Activated naive CD8-positive, alpha-beta T cell (primary cell): ENCODE measurements around the gene CD160.
"Not testable (repeated sequence)": the region's sequence is repeated elsewhere in the genome, so short reads cannot be mapped to it uniquely, and the experiment has no call there.

Experiments
- H3K27ac Mint-ChIP-seq: one replicate; pipeline ENCODE4 v1.8.0; 2021; ENCODE audit warnings: mixed read lengths
- H3K27me3 Mint-ChIP-seq: one replicate; pipeline ENCODE4 v1.8.0; 2021; ENCODE audit warnings: mixed read lengths
- H3K36me3 Mint-ChIP-seq: one replicate; pipeline ENCODE4 v1.8.0; 2021; ENCODE audit warnings: mixed read lengths
- H3K4me1 Mint-ChIP-seq: one replicate; pipeline ENCODE4 v1.8.0; 2021; ENCODE audit warnings: low read depth, mixed read lengths
- H3K4me3 Mint-ChIP-seq: one replicate; pipeline ENCODE4 v1.8.0; 2021; ENCODE audit warnings: mild to moderate bottlenecking, mixed read lengths
- H3K9me3 Mint-ChIP-seq: one replicate; pipeline ENCODE4 v1.8.0; 2021; ENCODE audit warnings: low read depth, mixed read lengths

Gene CD160

GRCh38 chr1:145761498-145761897 lies 42.2 kb downstream of the CD160 start:
- not testable (repeated sequence) for H3K4me3 Mint-ChIP-seq, H3K9me3 Mint-ChIP-seq, H3K27ac Mint-ChIP-seq, H3K4me1 Mint-ChIP-seq, H3K27me3 Mint-ChIP-seq
- H3K36me3 Mint-ChIP-seq, result peaks cover 11% of the 10 kb centered on the region

DNA sequence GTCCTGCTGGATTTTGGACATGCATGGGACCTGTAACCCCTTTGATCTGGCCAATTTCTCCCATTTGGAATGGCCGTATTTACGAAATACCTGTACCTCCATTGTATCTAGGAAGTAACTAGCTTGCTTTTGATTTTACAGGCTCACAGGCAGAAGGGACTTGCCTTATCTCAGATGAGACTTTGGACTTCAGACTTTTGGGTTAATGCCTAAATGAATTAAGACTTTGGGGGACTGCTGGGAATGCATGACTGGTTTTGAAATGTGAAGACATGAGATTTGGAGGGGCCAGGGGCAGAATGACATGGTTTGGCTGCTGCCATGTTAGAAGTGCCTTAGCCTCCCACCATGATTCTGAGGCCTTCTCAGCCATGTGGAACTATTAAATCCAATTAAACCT lies 42.7 kb downstream of the CD160 start:
- H3K27ac Mint-ChIP-seq, H3K27me3 Mint-ChIP-seq, H3K9me3 Mint-ChIP-seq, H3K4me3 Mint-ChIP-seq, H3K4me1 Mint-ChIP-seq: not testable (repeated sequence)
- peaks cover 11% of the 10 kb centered on the region for H3K36me3 Mint-ChIP-seq

- not testable (repeated sequence) for H3K4me3 Mint-ChIP-seq, H3K27ac Mint-ChIP-seq, H3K27me3 Mint-ChIP-seq, H3K4me1 Mint-ChIP-seq, H3K9me3 Mint-ChIP-seq
- H3K36me3 Mint-ChIP-seq, result peaks cover 11% of the 10 kb centered on the region
Measured at GRCh38 chr1:145764231-145764940, 45.1 kb downstream of the CD160 start.

DNA sequence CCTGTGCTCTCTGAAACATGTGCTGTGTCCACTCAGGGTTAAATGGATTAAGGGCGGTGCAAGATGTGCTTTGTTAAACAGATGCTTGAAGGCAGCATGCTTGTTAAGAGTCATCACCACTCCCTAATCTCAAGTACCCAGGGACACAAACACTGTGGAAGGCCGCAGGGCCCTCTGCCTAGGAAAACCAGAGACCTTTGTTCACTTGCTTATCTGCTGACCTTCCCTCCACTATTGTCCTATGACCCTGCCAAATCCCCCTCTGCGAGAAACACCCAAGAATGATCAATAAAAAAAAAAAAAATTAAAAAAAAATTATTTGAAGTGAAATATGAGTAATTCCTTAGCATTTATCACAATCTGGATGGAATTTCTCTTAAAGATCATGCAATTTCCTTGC lies 45.8 kb downstream of the CD160 start:
- H3K9me3 Mint-ChIP-seq, H3K27ac Mint-ChIP-seq, H3K4me3 Mint-ChIP-seq, H3K27me3 Mint-ChIP-seq, H3K4me1 Mint-ChIP-seq: not testable (repeated sequence)
- H3K36me3 Mint-ChIP-seq, result peaks cover 11% of the 10 kb centered on the region

GRCh38 chr1:145765585-145766360 lies 46.5 kb downstream of the CD160 start:
- H3K9me3 Mint-ChIP-seq, H3K4me3 Mint-ChIP-seq, H3K27me3 Mint-ChIP-seq, H3K27ac Mint-ChIP-seq, H3K36me3 Mint-ChIP-seq, H3K4me1 Mint-ChIP-seq: not testable (repeated sequence)

DNA sequence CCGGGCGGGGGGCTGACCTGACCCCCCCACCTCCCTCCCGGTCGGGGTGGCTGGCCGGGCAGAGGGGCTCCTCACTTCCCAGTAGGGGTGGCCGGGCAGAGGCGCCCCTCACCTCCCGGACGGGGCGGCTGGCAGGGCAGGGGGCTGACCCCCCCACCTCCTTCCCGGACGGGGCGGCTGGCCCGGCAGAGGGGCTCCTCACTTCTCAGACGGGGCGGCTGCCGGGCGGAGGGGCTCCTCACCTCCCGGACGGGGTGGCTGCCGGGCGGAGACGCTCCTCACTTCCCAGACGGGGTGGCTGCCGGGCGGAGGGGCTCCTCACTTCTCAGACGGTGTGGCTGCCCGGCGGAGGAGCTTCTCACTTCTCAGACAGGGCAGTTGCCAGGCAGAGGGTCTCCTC lies 47.6 kb downstream of the CD160 start:
- H3K4me1 Mint-ChIP-seq, H3K27ac Mint-ChIP-seq, H3K27me3 Mint-ChIP-seq, H3K9me3 Mint-ChIP-seq, H3K4me3 Mint-ChIP-seq: not testable (repeated sequence)
- H3K36me3 Mint-ChIP-seq, result peaks cover 14% of the 10 kb centered on the region

GRCh38 chr1:145768004-145768403 lies 48.7 kb downstream of the CD160 start:
- not testable (repeated sequence) for H3K4me1 Mint-ChIP-seq, H3K27me3 Mint-ChIP-seq, H3K4me3 Mint-ChIP-seq, H3K27ac Mint-ChIP-seq, H3K9me3 Mint-ChIP-seq, H3K36me3 Mint-ChIP-seq

- H3K36me3 Mint-ChIP-seq, result peaks cover 10% of the 10 kb centered on the region
- H3K4me1 Mint-ChIP-seq, result peaks cover 4% of the 10 kb centered on the region
- H3K27ac Mint-ChIP-seq, result peak overlapping the region; percentile 58
- no peaks in the 10 kb centered on the region for H3K9me3 Mint-ChIP-seq
- no peak overlapping the region for H3K4me3 Mint-ChIP-seq
- no peaks in the 10 kb centered on the region for H3K27me3 Mint-ChIP-seq
Measured at GRCh38 chr1:145771056-145771455, 51.8 kb downstream of the CD160 start.

GRCh38 chr1:145773423-145773822 lies 54.1 kb downstream of the CD160 start:
- Mint-ChIP-seq H3K27me3 (no peaks in the 10 kb centered on the region), H3K4me3 (no peak overlapping the region), H3K4me1 (peaks cover 6% of the 10 kb centered on the region), H3K36me3 (peaks cover 11% of the 10 kb centered on the region), H3K9me3 (no peaks in the 10 kb centered on the region), H3K27ac (peak overlapping the region; percentile 78)

- Mint-ChIP-seq H3K4me1 (peaks cover 10% of the 10 kb centered on the region), H3K27me3 (no peaks in the 10 kb centered on the region), H3K36me3 (peaks cover 9% of the 10 kb centered on the region), H3K4me3 (no peak overlapping the region), H3K27ac (no peak overlapping the region), H3K9me3 (no peaks in the 10 kb centered on the region)
Measured at GRCh38 chr1:145777357-145778145, 58.3 kb downstream of the CD160 start.

DNA sequence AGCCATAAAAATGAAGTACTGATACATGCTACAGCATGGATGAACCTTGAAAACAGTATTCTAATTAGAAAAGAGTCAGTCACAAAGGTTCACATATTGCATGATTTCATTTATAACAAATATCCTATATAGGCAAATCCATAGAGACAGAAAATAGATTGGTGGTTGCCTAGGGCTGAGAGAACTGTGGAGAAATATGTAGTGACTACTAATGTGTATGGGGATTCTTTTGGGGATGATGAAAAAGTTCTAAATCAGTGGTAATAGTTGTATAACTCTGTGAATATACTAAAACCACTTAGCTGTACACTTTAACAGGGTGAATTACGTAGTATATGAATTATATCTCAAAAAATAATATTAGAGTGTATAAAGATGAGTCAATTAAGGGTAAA lies 58.8 kb downstream of the CD160 start:
- H3K36me3 Mint-ChIP-seq, result peaks cover 9% of the 10 kb centered on the region
- no peak overlapping the region for H3K27ac Mint-ChIP-seq
- H3K4me3 Mint-ChIP-seq, result no peak overlapping the region
- H3K9me3 Mint-ChIP-seq, result no peaks in the 10 kb centered on the region
- peaks cover 11% of the 10 kb centered on the region for H3K4me1 Mint-ChIP-seq
- H3K27me3 Mint-ChIP-seq, result no peaks in the 10 kb centered on the region

DNA sequence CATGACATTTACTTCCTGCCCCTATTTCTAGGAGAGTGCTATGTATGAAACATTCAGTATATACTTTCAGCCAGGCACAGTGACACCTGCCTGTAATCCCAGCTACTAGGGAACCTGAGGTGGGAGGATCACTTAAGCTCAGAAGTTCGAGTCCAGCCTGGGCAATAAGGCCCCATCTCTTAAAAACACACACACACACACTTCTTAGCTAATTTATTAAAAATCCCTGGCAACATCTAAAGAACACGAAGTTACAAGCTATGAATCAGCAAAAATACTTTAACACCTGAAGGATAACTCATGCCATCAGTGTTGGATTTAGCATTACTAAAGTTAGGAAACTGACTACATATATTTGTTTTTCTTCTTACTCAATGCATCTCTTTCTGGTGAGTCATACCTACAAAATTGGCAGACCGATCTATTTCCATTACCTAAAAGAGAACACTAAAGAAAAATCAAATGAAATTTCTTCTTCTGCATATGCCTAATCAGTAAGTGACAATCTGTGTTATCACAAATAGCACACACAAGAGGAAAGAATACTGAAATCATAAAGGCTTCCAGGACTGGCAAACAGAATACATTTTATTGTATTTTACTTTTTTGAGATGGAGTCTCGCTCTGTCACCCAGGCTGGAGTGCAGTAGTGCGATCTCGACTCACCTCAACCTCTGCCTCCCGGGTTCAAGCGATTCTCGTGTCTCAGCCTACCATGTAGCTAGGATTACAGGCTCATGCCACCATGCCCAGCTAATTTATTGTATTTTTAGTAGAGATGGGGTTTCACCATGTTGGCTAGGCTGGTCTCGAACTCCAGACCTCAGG lies 63.2 kb downstream of the CD160 start:
- peaks cover 25% of the 10 kb centered on the region for H3K4me1 Mint-ChIP-seq
- no peak overlapping the region for H3K27ac Mint-ChIP-seq
- no peaks in the 10 kb centered on the region for H3K9me3 Mint-ChIP-seq
- H3K27me3 Mint-ChIP-seq, result no peaks in the 10 kb centered on the region
- peaks cover 15% of the 10 kb centered on the region for H3K36me3 Mint-ChIP-seq
- no peak overlapping the region for H3K4me3 Mint-ChIP-seq

GRCh38 chr1:145784409-145784808 lies 65.1 kb downstream of the CD160 start:
- Mint-ChIP-seq H3K27me3 (no peaks in the 10 kb centered on the region), H3K27ac (no peak overlapping the region), H3K36me3 (peaks cover 17% of the 10 kb centered on the region), H3K4me3 (no peak overlapping the region), H3K9me3 (no peaks in the 10 kb centered on the region), H3K4me1 (peaks cover 27% of the 10 kb centered on the region)

GRCh38 chr1:145785547-145785946 lies 66.2 kb downstream of the CD160 start:
- Mint-ChIP-seq H3K4me1 (peaks cover 27% of the 10 kb centered on the region), H3K36me3 (peaks cover 17% of the 10 kb centered on the region), H3K27me3 (no peaks in the 10 kb centered on the region)

More at GRCh38 chr1:145785547-145785946, 66.2 kb downstream of the CD160 start:
- Mint-ChIP-seq H3K4me3 (peak overlapping the region; percentile 51), H3K27ac (peak overlapping the region; percentile 76), H3K9me3 (no peaks in the 10 kb centered on the region)
